ENCODE results near the gene KDM4B.

DNA sequence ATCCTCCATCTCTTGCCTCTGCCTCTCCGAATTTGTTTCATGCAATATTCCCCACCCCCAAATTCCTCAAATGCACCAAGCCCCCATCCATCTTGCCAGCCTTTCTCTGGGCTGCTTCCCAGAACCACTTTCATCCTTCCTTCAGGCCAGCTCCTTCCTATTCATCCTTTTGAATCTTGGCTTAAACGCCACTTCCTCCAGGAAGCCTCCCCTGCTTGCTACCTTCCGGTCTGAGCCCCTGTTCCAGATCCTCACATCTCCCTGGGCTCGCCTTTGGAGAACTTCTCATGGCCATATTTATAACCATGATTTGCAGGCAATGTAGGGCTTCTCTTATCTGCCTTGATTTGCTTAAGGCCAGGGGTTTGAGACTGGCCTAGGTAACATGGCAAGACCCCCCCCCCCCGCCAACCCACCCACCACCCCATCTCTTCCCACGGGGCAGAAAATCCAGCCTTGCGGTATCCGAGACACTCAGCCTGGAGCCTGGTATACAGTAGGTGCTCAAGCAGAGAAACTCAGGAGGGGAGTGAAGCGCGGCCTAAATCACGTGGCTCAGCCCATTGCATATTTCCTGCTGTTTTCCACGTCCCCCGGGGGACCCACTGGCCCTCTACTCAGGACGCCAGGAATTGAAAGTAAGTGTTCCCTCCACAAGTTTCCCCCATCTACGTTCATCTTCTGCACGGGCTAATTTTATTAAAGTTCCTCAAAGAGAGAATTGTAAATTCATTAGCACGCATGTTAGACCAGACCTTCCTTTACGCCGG lies 219.8 kb downstream of the KDM4B start:
- TF ChIP-seq, protein P1, sequence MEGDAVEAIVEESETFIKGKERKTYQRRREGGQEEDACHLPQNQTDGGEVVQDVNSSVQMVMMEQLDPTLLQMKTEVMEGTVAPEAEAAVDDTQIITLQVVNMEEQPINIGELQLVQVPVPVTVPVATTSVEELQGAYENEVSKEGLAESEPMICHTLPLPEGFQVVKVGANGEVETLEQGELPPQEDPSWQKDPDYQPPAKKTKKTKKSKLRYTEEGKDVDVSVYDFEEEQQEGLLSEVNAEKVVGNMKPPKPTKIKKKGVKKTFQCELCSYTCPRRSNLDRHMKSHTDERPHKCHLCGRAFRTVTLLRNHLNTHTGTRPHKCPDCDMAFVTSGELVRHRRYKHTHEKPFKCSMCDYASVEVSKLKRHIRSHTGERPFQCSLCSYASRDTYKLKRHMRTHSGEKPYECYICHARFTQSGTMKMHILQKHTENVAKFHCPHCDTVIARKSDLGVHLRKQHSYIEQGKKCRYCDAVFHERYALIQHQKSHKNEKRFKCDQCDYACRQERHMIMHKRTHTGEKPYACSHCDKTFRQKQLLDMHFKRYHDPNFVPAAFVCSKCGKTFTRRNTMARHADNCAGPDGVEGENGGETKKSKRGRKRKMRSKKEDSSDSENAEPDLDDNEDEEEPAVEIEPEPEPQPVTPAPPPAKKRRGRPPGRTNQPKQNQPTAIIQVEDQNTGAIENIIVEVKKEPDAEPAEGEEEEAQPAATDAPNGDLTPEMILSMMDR (IDR thresholded peaks at IDR 0.05; ENCODE audit: insufficient read depth, low read length), result no peak
- no peak for TF ChIP-seq POLR2AphosphoS5 (IDR thresholded peaks at IDR 0.05; ENCODE audit: low read depth)
